DOHH2 (cell line): ENCODE measurements around the gene GLIPR2.

Experiments
- EZH2phosphoT487 ChIP-seq: fragments of 200-600 bp; sonication (generic); IDR thresholded peaks from 2 replicates; pipeline ENCODE4 v1.6.1; 2017; ENCODE audit warnings: borderline replicate concordance, mild to moderate bottlenecking, antibody characterized with exemption, low read length, moderate library complexity, mixed read lengths
- TF ChIP-seq, protein P1 (sequence below): fragments of 200-600 bp; sonication (generic); IDR thresholded peaks from one replicate; pipeline ENCODE4 v1.5.1; 2014; ENCODE audit warnings: antibody characterized with exemption, mild to moderate bottlenecking, low read depth, low read length; ENCODE audit not compliant: poor library complexity, severe bottlenecking

DNA sequence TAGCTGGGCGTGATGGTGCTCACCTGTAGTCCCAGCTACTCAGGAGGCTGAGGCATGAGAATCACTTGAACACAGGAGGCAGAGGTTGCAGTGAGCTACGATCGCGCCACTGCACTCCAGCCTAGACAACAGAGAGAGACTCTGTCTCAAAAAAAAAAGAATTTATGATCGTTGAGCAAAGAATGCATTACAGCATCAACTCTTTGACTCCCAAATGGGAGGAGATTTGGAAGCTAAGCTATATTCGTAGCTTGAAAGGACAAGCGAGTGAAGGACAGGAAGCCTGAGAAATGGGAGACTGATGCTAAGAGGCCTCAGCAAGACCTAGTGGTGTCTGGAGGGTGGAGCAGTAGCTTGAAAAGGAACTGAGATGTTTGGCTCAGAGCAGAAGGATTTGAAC lies 22.4 kb downstream of the GLIPR2 start:
- TF ChIP-seq, protein P1, sequence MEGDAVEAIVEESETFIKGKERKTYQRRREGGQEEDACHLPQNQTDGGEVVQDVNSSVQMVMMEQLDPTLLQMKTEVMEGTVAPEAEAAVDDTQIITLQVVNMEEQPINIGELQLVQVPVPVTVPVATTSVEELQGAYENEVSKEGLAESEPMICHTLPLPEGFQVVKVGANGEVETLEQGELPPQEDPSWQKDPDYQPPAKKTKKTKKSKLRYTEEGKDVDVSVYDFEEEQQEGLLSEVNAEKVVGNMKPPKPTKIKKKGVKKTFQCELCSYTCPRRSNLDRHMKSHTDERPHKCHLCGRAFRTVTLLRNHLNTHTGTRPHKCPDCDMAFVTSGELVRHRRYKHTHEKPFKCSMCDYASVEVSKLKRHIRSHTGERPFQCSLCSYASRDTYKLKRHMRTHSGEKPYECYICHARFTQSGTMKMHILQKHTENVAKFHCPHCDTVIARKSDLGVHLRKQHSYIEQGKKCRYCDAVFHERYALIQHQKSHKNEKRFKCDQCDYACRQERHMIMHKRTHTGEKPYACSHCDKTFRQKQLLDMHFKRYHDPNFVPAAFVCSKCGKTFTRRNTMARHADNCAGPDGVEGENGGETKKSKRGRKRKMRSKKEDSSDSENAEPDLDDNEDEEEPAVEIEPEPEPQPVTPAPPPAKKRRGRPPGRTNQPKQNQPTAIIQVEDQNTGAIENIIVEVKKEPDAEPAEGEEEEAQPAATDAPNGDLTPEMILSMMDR = no peak
- no peak for TF ChIP-seq EZH2phosphoT487
